Measurements from ENCODE around the gene PTTG2.

DNA sequence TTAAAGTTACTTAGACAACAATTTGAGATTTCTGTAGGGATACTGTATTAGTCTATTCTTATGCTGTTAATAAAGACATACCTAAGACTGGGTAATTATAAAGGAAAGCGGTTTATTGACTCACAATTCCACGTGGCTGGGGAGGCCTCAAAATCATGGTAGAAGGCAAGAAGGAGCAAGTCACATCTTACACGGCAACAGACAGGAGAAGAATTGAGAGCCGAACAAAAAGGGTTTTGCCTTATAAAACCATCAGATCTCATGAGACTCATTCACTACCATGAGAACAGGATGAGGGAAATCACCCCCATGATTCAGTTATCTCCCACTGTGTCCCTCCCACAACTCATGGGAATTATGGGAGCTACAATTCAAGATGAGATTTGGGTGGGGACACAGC lies 11.0 kb downstream of the PTTG2 start:
- TF ChIP-seq, protein P1, sequence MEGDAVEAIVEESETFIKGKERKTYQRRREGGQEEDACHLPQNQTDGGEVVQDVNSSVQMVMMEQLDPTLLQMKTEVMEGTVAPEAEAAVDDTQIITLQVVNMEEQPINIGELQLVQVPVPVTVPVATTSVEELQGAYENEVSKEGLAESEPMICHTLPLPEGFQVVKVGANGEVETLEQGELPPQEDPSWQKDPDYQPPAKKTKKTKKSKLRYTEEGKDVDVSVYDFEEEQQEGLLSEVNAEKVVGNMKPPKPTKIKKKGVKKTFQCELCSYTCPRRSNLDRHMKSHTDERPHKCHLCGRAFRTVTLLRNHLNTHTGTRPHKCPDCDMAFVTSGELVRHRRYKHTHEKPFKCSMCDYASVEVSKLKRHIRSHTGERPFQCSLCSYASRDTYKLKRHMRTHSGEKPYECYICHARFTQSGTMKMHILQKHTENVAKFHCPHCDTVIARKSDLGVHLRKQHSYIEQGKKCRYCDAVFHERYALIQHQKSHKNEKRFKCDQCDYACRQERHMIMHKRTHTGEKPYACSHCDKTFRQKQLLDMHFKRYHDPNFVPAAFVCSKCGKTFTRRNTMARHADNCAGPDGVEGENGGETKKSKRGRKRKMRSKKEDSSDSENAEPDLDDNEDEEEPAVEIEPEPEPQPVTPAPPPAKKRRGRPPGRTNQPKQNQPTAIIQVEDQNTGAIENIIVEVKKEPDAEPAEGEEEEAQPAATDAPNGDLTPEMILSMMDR (IDR thresholded peaks at IDR 0.05; ENCODE audit: poor library complexity) = no peak
- no peak for TF ChIP-seq EZH2phosphoT487 (IDR thresholded peaks at IDR 0.05; ENCODE audit: low read depth, severe bottlenecking, unreplicated experiment)
